GM19238 (cell line): Measurements from ENCODE around the gene RAB3IL1.

Source experiments
- DNase-seq: peaks from one replicate; pipeline ENCODE4 v3.0.0; 2011; ENCODE audit warnings: low spot score; ENCODE audit not compliant: insufficient read length

RAB3IL1 gene

DNA sequence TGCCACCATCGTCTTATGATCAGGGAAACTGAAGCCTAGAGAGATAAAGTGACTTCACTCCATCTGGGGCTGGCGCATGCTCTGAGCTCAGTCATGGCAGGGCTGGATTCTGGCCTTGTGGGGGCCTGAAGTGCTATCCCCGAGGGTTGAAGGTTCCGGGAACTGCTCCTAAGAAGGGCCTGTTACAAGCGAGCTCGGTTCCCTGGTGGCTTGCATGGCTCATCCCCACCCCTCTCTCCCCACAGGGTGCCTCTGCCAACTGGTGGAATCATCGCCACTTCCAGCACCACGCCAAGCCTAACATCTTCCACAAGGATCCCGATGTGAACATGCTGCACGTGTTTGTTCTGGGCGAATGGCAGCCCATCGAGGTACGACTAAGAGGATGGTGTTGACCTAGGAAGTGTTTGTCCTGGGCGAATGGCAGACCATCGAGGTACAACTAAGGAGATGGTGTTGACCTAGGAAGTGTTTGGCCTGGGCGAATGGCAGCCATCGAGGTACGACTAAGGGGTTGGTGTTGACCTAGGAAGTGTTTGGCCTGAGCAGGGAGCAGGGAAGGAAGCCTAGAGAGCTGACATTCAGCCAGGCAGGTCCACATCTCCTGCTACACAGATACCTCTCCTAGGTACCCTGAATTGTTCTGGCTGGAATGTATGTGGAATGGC lies 69.3 kb downstream of the RAB3IL1 start:
- DNase-seq = no peak
